Renal cortical epithelial cell (primary cell): ENCODE results near the gene NELL1. TPM values are rescaled to one million over a fixed set of nuclear protein-coding genes. Genes with fewer than 3 reads are reported as not detected.

Experiments used
- DNase-seq: peaks from one replicate; pipeline ENCODE4 v3.0.0-alpha.2; 2011; ENCODE audit warnings: low read depth
- total RNA-seq: library from RNA; depleted of rRNA; stranded (reverse); fragments of >200 nt; gene quantifications from 2 replicates; pipeline ENCODE4 v1.2.3, GENCODE V29; 2014

The NELL1 gene
- total RNA-seq, 1 donor from 2014 or later = not detected

- DNase-seq = no peak
Measured at GRCh38 chr11:21421711-21422329, 752.4 kb downstream of the NELL1 start.

- no peak for DNase-seq
Measured at GRCh38 chr11:21426931-21427330, 757.5 kb downstream of the NELL1 start.

GRCh38 chr11:21427726-21428125 is 758.3 kb downstream of the NELL1 start:
- peak; percentile 26 for DNase-seq

GRCh38 chr11:21428796-21429195 is 759.4 kb downstream of the NELL1 start:
- no peak for DNase-seq

- no peak for DNase-seq
Measured at GRCh38 chr11:21429401-21429800, 760.0 kb downstream of the NELL1 start.

- peak; percentile 21 for DNase-seq
Measured at GRCh38 chr11:21430537-21430936, 761.2 kb downstream of the NELL1 start.

GRCh38 chr11:21446939-21447590 is 777.7 kb downstream of the NELL1 start:
- DNase-seq = peak; percentile 73

- DNase-seq = no peak
Measured at GRCh38 chr11:21447871-21448270, 778.5 kb downstream of the NELL1 start.

- DNase-seq = no peak
Measured at GRCh38 chr11:21456186-21456585, 786.8 kb downstream of the NELL1 start.

GRCh38 chr11:21460082-21460481 is 790.7 kb downstream of the NELL1 start:
- peak; percentile 91 for DNase-seq

- DNase-seq = peak; percentile 61
Measured at GRCh38 chr11:21461701-21462100, 792.3 kb downstream of the NELL1 start.

- DNase-seq = peak; percentile 65
Measured at GRCh38 chr11:21464601-21465193, 795.3 kb downstream of the NELL1 start.

- DNase-seq = no peak
Measured at GRCh38 chr11:21465203-21465602, 795.8 kb downstream of the NELL1 start.

GRCh38 chr11:21465920-21466319 is 796.5 kb downstream of the NELL1 start:
- no peak for DNase-seq

GRCh38 chr11:21470521-21470920 is 801.1 kb downstream of the NELL1 start:
- peak; percentile 63 for DNase-seq

GRCh38 chr11:21472261-21472660 is 802.9 kb downstream of the NELL1 start:
- peak; percentile 95 for DNase-seq

GRCh38 chr11:21474529-21474928 is 805.1 kb downstream of the NELL1 start:
- no peak for DNase-seq

- no peak for DNase-seq
Measured at GRCh38 chr11:21475276-21475675, 805.9 kb downstream of the NELL1 start.

GRCh38 chr11:21476588-21476987 is 807.2 kb downstream of the NELL1 start:
- DNase-seq = no peak

GRCh38 chr11:21480240-21480639 is 810.9 kb downstream of the NELL1 start:
- DNase-seq = peak; percentile 67

- DNase-seq = no peak
Measured at GRCh38 chr11:21481255-21481654, 811.9 kb downstream of the NELL1 start.

GRCh38 chr11:21484039-21484438 is 814.7 kb downstream of the NELL1 start:
- DNase-seq = no peak

GRCh38 chr11:21485006-21485405 is 815.6 kb downstream of the NELL1 start:
- no peak for DNase-seq
